Measurements from ENCODE around the gene OVOL2.
"Not testable (repeated sequence)": the region's sequence is repeated elsewhere in the genome, so short reads cannot be mapped to it uniquely, and the experiment has no call there.

OVOL2 gene

DNA sequence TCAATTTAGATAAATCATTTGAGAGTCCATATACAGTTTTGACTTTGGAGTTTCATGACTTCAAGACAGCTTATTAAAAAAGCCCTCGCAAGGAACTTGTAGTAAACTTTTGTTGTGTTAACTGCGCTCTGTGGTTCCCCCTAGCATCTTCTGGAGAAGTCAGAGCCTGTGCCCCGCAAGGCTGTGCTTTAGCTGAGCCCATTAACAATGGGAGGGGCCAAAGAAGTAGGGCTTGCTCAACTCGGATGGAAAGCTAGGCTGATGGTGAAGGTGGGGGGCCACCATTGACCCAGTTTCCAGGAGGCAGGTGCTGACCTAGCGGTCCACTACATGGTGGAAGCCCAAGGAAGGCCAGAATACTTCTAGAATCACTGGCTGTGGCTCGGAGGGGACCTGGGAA, 29.3 kb upstream of the OVOL2 start:
- no peak overlapping the region for H3K23ac ChIP-seq (ENCODE audit: low read depth, low read length, poor library complexity)
- no peak overlapping the region for H3K9ac ChIP-seq (ENCODE audit: low read depth, low read length, poor library complexity)
- no peak overlapping the region for H2AFZ ChIP-seq (ENCODE audit: low read length)
- no peak overlapping the region for H3K27ac ChIP-seq (replicated peaks; ENCODE audit: low read length)
- no peak overlapping the region for H2BK120ac ChIP-seq (ENCODE audit: low read depth, low read length)
- H3K79me1 ChIP-seq (ENCODE audit: low read depth, low read length), result no peaks in the 10 kb centered on the region
- H3K4ac ChIP-seq (ENCODE audit: low read length), result no peak overlapping the region
- no peak overlapping the region for H2BK12ac ChIP-seq (ENCODE audit: low read length)
- H2AK5ac ChIP-seq (ENCODE audit: low read depth, low read length), result no peak overlapping the region
- no peaks in the 10 kb centered on the region for H3K9me3 ChIP-seq (replicated peaks in 1 of 2; ENCODE audit: control insufficient read depth in 2 of 2, insufficient read depth in 1 of 2, low read depth in 1 of 2, low read length in 2 of 2)
- H3K4me1 ChIP-seq (ENCODE audit: control insufficient read depth in 2 of 2, insufficient read depth in 1 of 2, low read depth in 1 of 2, low read length in 2 of 2), result no peaks in the 10 kb centered on the region
- H3K4me3 ChIP-seq (ENCODE audit: low read length in 2 of 2), result no peak overlapping the region
- H2BK15ac ChIP-seq (ENCODE audit: low read length), result no peak overlapping the region
- H4K91ac ChIP-seq (ENCODE audit: low read depth, low read length, poor library complexity), result no peak overlapping the region
- H2BK5ac ChIP-seq (ENCODE audit: low read length), result no peak overlapping the region
- no peaks in the 10 kb centered on the region for H3K36me3 ChIP-seq (replicated peaks in 1 of 2; ENCODE audit: control insufficient read depth in 2 of 2, insufficient read depth in 2 of 2, low read length in 2 of 2)
- H4K8ac ChIP-seq (ENCODE audit: low read depth, low read length), result no peak overlapping the region
- DNase-seq (ENCODE audit: low spot score), result no peak
- H3K14ac ChIP-seq (ENCODE audit: low read length), result no peak overlapping the region
- WGBS, 2 donors (ENCODE audit: extremely low coverage in 2 of 2, insufficient read length in 2 of 2, insufficient replicate concordance in 1 of 2), result no CpG with 5 or more reads among the region's 6 CpGs
- H3K27me3 ChIP-seq (ENCODE audit: control insufficient read depth in 3 of 3, insufficient read depth in 3 of 3, low read depth in 1 of 3, low read length in 3 of 3), result peaks cover 0 to 18% (median 0%) of the 10 kb centered on the region in 3 experiments
- no peak overlapping the region for H3K18ac ChIP-seq (ENCODE audit: low read length)
- no peak overlapping the region for H3K4me2 ChIP-seq (ENCODE audit: insufficient read depth, low read length, poor library complexity, severe bottlenecking)

DNA sequence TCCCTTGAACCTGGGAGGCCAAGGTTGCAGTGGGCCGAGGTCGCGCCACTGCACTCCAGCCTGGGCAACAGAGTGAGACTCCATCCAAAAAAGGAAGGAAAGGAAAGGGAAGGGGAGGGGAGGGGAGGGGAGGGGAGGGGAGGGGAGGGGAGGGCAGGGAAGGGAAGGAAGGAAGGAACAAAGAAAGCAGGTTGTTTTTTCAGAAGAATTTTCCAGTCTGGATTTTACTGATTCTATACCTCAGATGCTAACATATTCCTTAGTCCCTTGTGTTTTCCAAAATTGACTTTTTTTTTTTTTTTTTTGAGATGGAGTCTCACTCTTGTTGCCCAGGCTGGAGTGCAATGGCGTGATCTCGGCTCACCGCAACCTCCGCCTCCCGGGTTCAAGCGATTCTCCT, 23.1 kb upstream of the OVOL2 start:
- not testable (repeated sequence) for H3K4me3 ChIP-seq (ENCODE audit: low read length in 2 of 2); H4K8ac ChIP-seq (ENCODE audit: low read depth, low read length); H2BK120ac ChIP-seq (ENCODE audit: low read depth, low read length); H2BK12ac ChIP-seq (ENCODE audit: low read length); H2BK5ac ChIP-seq (ENCODE audit: low read length); H3K9me3 ChIP-seq (replicated peaks in 1 of 2; ENCODE audit: control insufficient read depth in 2 of 2, insufficient read depth in 1 of 2, low read depth in 1 of 2, low read length in 2 of 2); H3K79me1 ChIP-seq (ENCODE audit: low read depth, low read length); H3K4me1 ChIP-seq (ENCODE audit: control insufficient read depth in 2 of 2, insufficient read depth in 1 of 2, low read depth in 1 of 2, low read length in 2 of 2); H2BK15ac ChIP-seq (ENCODE audit: low read length); H2AK5ac ChIP-seq (ENCODE audit: low read depth, low read length); H3K27ac ChIP-seq (replicated peaks; ENCODE audit: low read length); H3K23ac ChIP-seq (ENCODE audit: low read depth, low read length, poor library complexity); H3K4ac ChIP-seq (ENCODE audit: low read length); H3K4me2 ChIP-seq (ENCODE audit: insufficient read depth, low read length, poor library complexity, severe bottlenecking); H3K18ac ChIP-seq (ENCODE audit: low read length); H3K14ac ChIP-seq (ENCODE audit: low read length); H2AFZ ChIP-seq (ENCODE audit: low read length); DNase-seq (ENCODE audit: low spot score); H4K91ac ChIP-seq (ENCODE audit: low read depth, low read length, poor library complexity); H3K9ac ChIP-seq (ENCODE audit: low read depth, low read length, poor library complexity); H3K36me3 ChIP-seq (replicated peaks in 1 of 2; ENCODE audit: control insufficient read depth in 2 of 2, insufficient read depth in 2 of 2, low read length in 2 of 2)
- no CpG with 5 or more reads among the region's 9 CpGs for WGBS, 2 donors (ENCODE audit: extremely low coverage in 2 of 2, insufficient read length in 2 of 2, insufficient replicate concordance in 1 of 2)
- peaks cover 0 to 18% (median 0%) of the 10 kb centered on the region in 3 experiments for H3K27me3 ChIP-seq (ENCODE audit: control insufficient read depth in 3 of 3, insufficient read depth in 3 of 3, low read depth in 1 of 3, low read length in 3 of 3)

DNA sequence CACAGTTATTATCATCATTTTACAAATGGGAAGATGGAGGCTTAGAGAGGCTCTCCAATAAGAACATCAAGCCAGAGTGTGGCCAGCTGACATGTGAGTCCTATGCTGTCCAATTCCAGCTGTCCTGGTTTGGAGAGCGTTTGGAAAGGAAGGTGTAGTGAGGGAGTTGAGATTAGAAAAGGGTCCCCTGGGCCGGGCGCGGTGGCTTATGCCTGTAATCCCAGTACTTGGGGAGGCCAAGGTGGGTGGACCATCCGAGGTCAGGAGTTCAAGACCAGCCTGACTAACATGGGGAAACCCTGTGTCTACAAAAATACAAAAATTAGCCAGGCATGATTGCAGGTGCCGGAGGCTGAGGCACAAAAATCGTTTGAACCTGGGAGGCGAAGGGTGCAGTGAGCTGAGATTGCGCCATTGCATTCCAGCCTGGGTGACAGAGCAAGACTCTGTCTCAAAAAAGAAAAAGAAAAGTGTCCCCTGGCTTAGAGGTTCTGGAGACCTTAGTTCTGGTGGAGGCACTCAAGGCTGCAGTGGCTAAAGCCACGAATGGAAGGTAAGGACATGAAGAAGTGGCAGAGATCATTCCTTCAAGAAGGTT, 22.1 kb upstream of the OVOL2 start:
- no CpG with 5 or more reads among the region's 10 CpGs for WGBS, 2 donors (ENCODE audit: extremely low coverage in 2 of 2, insufficient read length in 2 of 2, insufficient replicate concordance in 1 of 2)
- Histone ChIP-seq H3K23ac (ENCODE audit: low read depth, low read length, poor library complexity) (no peak overlapping the region), H3K36me3 (replicated peaks in 1 of 2; ENCODE audit: control insufficient read depth in 2 of 2, insufficient read depth in 2 of 2, low read length in 2 of 2) (no peaks in the 10 kb centered on the region), H3K14ac (ENCODE audit: low read length) (no peak overlapping the region), H3K9me3 (replicated peaks in 1 of 2; ENCODE audit: control insufficient read depth in 2 of 2, insufficient read depth in 1 of 2, low read depth in 1 of 2, low read length in 2 of 2) (no peaks in the 10 kb centered on the region), H2AK5ac (ENCODE audit: low read depth, low read length) (no peak overlapping the region), H4K91ac (ENCODE audit: low read depth, low read length, poor library complexity) (no peak overlapping the region), H3K18ac (ENCODE audit: low read length) (no peak overlapping the region), H3K4ac (ENCODE audit: low read length) (no peak overlapping the region), H2BK15ac (ENCODE audit: low read length) (no peak overlapping the region), H2BK12ac (ENCODE audit: low read length) (no peak overlapping the region), H3K79me1 (ENCODE audit: low read depth, low read length) (no peaks in the 10 kb centered on the region), H3K4me2 (ENCODE audit: insufficient read depth, low read length, poor library complexity, severe bottlenecking) (no peak overlapping the region), H4K8ac (ENCODE audit: low read depth, low read length) (no peak overlapping the region), H3K4me1 (ENCODE audit: control insufficient read depth in 2 of 2, insufficient read depth in 1 of 2, low read depth in 1 of 2, low read length in 2 of 2) (no peaks in the 10 kb centered on the region), H3K4me3 (ENCODE audit: low read length in 2 of 2) (no peak overlapping the region), H2BK5ac (ENCODE audit: low read length) (no peak overlapping the region), H3K27ac (replicated peaks; ENCODE audit: low read length) (no peak overlapping the region), H2AFZ (ENCODE audit: low read length) (no peak overlapping the region), H2BK120ac (ENCODE audit: low read depth, low read length) (no peak overlapping the region), H3K27me3 (ENCODE audit: control insufficient read depth in 3 of 3, insufficient read depth in 3 of 3, low read depth in 1 of 3, low read length in 3 of 3) (peaks cover 0 to 18% (median 0%) of the 10 kb centered on the region in 3 experiments), H3K9ac (ENCODE audit: low read depth, low read length, poor library complexity) (no peak overlapping the region)
- DNase-seq (ENCODE audit: low spot score), result no peak

DNA sequence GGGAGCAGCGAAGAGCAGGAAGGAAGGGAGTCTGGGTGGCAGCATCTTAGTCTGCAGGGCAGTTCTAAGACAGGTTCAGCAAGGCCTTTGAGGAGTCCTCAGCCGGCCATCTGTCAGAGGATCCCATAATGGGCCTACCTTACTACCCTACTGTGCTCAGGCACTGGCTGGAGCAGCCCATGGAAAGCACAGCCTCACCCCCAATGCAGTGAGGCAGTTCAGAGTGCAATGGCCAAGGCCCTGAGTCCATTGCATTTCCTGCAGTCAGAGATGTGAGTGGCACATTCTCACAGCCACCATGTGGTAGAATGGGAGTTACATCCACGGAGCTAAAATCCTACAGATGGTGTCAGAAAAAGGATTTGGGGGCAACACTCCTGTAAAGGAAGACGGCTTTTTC, 19.4 kb upstream of the OVOL2 start:
- Histone ChIP-seq H3K27me3 (ENCODE audit: control insufficient read depth in 3 of 3, insufficient read depth in 3 of 3, low read depth in 1 of 3, low read length in 3 of 3) (peaks cover 0 to 13% (median 0%) of the 10 kb centered on the region in 3 experiments), H3K4ac (ENCODE audit: low read length) (no peak overlapping the region), H2BK12ac (ENCODE audit: low read length) (no peak overlapping the region), H3K23ac (ENCODE audit: low read depth, low read length, poor library complexity) (no peak overlapping the region), H2AK5ac (ENCODE audit: low read depth, low read length) (no peak overlapping the region), H3K4me2 (ENCODE audit: insufficient read depth, low read length, poor library complexity, severe bottlenecking) (no peak overlapping the region), H2BK120ac (ENCODE audit: low read depth, low read length) (no peak overlapping the region), H4K8ac (ENCODE audit: low read depth, low read length) (no peak overlapping the region), H2BK15ac (ENCODE audit: low read length) (no peak overlapping the region), H3K14ac (ENCODE audit: low read length) (no peak overlapping the region), H3K4me1 (ENCODE audit: control insufficient read depth in 2 of 2, insufficient read depth in 1 of 2, low read depth in 1 of 2, low read length in 2 of 2) (no peaks in the 10 kb centered on the region), H3K27ac (replicated peaks; ENCODE audit: low read length) (no peak overlapping the region), H3K79me1 (ENCODE audit: low read depth, low read length) (no peaks in the 10 kb centered on the region), H3K9me3 (replicated peaks in 1 of 2; ENCODE audit: control insufficient read depth in 2 of 2, insufficient read depth in 1 of 2, low read depth in 1 of 2, low read length in 2 of 2) (no peaks in the 10 kb centered on the region), H3K36me3 (replicated peaks in 1 of 2; ENCODE audit: control insufficient read depth in 2 of 2, insufficient read depth in 2 of 2, low read length in 2 of 2) (no peaks in the 10 kb centered on the region), H3K18ac (ENCODE audit: low read length) (peak overlapping the region; percentile 28), H3K4me3 (ENCODE audit: low read length in 2 of 2) (no peak overlapping the region), H4K91ac (ENCODE audit: low read depth, low read length, poor library complexity) (no peak overlapping the region), H3K9ac (ENCODE audit: low read depth, low read length, poor library complexity) (peak overlapping the region; percentile 5), H2BK5ac (ENCODE audit: low read length) (no peak overlapping the region), H2AFZ (ENCODE audit: low read length) (no peak overlapping the region)
- WGBS, 2 donors (ENCODE audit: extremely low coverage in 2 of 2, insufficient read length in 2 of 2, insufficient replicate concordance in 1 of 2), result no CpG with 5 or more reads among the region's 4 CpGs
- no peak for DNase-seq (ENCODE audit: low spot score)

Measured in neuronal stem cell (in vitro differentiated cells).